SU-DHL-6 (cell line): Measurements from ENCODE around the gene HDGFL2.

ENCODE experiments used
- EZH2phosphoT487 ChIP-seq: fragments of 200-600 bp; sonication (generic), shearing (Covaris generic); conservative IDR thresholded peaks from 2 replicates; pipeline ENCODE4 v1.6.1; 2018; ENCODE audit warnings: mild to moderate bottlenecking, antibody characterized with exemption, low read length, moderate library complexity, mixed read lengths
- TF ChIP-seq, protein P1 (sequence below): fragments of 200-600 bp; sonication (generic); IDR thresholded peaks from one replicate; pipeline ENCODE4 v1.5.1; 2017; ENCODE audit warnings: antibody characterized with exemption, mild to moderate bottlenecking, low read length, moderate library complexity; ENCODE audit not compliant: insufficient read depth, poor library complexity, severe bottlenecking

DNA sequence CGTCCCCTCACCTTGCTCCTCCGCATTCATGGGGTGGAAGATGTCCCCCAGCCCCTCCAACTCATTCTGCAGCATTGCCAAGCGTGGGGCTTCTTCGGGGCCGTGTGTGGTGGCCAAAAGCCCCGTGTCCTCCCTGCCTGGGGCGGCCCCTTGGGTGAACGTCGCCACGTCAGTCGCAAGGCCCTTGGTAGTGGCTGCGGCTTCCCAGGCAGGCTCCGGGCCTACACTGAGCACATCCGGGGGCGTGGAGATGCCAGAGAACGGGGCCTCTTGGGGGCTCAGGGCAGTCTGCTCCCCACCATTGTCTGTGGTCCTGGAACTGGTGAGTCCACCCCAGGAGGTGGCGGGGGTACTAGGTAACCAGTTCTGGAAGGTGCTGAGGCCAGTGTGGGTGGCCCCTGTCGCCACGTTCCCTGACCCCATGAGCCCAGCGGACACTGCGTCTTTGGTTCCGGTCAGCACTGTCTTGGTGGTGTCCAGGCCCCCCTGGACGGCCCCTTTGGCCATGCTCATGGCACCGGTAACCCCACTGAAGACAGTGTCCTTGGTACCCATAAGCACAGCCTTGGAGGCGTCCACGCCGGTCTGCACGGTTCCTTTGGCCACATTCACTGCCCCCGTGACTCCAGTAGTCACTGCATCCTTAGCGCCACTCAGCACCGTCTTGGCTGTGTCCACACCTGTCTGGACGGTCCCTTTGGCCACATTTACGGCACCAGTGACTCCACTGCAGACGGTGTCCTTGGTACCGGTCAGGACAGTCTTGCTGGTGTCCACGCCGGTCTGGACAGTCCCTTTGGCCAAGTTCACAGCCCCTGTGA lies 38.5 kb downstream of the HDGFL2 start:
- TF ChIP-seq, protein P1, sequence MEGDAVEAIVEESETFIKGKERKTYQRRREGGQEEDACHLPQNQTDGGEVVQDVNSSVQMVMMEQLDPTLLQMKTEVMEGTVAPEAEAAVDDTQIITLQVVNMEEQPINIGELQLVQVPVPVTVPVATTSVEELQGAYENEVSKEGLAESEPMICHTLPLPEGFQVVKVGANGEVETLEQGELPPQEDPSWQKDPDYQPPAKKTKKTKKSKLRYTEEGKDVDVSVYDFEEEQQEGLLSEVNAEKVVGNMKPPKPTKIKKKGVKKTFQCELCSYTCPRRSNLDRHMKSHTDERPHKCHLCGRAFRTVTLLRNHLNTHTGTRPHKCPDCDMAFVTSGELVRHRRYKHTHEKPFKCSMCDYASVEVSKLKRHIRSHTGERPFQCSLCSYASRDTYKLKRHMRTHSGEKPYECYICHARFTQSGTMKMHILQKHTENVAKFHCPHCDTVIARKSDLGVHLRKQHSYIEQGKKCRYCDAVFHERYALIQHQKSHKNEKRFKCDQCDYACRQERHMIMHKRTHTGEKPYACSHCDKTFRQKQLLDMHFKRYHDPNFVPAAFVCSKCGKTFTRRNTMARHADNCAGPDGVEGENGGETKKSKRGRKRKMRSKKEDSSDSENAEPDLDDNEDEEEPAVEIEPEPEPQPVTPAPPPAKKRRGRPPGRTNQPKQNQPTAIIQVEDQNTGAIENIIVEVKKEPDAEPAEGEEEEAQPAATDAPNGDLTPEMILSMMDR, result no peak
- no peak for TF ChIP-seq EZH2phosphoT487
